T47D (cell line): ENCODE measurements around the gene CHST8.

Source experiments
- DNase-seq, 2 experiments: peaks; one replicate each; pipeline versions ENCODE4 v3.0.0 to v3.0.0-alpha.2; 2011 to 2012; ENCODE audit warnings: low read depth in 1 of 2, low spot score in 1 of 2
- JUND ChIP-seq: IDR thresholded peaks from 2 replicates; pipeline ENCODE4 v1.6.1; 2012; ENCODE audit warnings: low read depth
- in situ Hi-C: cut with HindIII; loops from 2 replicates; pipeline ENCODE4 v1.10.0; 2016; ENCODE audit warnings: low sequenced_read_pairs, low pct_unique_long_range_greater_than_20kb

CHST8 gene

DNA sequence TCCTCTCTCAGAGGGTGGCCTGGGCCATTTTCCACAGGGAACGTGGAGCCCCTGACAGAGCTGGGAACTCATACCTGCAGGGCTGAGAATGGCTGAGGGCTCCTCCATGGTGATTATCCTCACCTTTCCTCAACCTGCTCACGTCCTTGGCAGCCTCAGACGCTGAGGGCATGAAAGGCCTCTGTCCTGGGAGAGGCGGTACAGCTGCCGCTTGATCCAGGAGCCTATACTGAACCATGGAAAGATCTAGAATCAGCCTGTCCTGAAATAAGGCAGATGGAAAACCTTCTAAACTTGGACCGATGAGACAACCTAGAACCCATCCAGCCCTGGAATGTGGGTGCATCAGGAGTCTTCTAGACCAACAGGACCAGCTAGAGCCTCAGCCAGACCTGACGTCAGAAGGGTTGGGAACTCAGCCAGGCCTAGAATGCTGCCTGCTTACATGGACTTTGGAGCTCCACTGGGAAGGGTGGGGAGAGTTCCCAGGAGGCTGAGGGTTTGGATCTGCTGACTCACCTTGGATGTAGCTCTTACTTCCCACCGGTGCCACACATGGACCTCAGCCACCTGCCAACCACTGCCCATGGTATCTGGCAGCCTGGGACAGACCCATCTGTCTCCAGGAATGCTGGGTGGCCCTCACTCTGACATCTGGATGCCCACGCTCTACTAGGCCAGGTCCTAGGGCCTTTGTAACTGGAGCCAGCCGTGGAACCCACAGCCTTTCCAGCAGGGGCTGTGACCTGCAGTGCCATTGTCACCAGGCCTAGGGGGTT lies 182.5 kb downstream of the CHST8 start:
- in situ Hi-C loops = no loop called here
- TF ChIP-seq JUND = no peak
- peak in 1 of 2 experiments; percentile 41 for DNase-seq

DNA sequence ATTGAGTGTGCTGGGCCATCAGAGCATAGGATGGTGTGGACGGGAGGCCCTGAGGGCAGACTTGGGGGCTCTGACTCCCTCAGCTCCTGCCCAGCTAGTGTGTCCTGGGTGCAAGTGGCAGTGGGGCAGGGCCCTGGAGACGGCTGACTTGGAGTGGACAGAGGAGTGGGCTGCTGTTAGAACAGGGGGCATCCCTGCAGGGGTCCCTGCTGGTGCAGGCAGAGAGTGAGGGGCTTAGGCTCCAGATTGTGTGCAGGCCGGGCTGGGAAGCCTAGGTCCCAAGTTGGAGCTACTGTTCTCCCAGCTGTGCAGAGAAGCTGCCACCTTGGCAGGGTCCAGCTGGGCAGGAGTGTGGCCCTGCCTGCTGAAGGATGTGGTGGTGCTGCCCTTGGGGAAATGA lies 183.6 kb downstream of the CHST8 start:
- TF ChIP-seq JUND = no peak
- in situ Hi-C loops = no loop called here

DNA sequence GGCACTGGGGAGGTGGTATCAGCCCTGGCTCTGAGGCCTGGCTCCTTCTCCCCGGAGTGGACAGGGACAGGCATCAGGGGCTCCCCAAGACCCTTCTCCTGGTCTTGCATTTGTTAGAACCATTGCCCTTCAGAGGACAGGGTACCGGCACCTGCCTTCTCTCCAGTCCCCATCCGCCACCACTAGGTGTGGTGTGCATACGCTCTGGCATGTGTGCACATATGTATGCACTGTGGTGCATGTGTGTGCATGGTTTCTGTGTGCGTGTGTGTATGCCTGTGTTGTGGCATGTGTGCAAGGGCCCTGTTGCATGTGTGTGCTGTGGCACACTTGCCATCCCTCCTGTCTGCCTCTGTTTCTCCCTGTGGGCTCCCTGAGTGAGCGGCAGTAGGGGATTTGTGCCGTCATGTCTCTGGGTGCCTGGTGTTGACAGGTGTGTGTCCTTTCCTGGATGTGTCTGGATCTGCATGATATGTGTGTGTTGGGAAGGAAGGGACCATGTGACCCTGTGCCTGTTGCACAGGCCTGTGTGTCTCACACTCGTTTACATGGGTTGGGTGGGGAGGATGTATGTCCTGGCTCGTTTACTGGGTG lies 184.2 kb downstream of the CHST8 start:
- in situ Hi-C loops = no loop called here
- no peak for DNase-seq
- no peak for TF ChIP-seq JUND

More for the DNA sequence above, 183.6 kb downstream of the CHST8 start:
- DNase-seq = no peak

DNA sequence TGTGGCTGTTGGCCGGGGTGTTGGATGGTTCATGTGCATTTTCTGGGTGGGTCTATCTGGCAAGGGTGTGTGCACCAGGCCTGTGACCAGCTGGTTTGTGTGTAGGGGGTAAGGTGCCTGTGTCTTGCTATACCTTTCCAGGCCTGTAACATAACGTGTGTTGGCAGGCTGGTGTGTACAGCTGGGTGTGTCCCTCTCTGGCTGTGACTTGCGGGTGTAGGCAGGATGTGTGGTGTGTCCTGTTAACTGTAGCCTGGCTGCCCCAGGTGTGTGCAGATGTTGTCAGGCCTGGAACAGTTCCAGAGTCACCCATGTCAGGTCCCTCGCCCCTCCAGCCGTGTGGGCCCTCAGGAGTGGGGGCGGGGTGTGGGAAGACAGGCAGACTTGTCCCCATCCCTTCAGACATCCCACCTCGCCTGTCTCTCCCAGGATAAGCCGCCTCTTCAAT lies 184.7 kb downstream of the CHST8 start:
- no peak for TF ChIP-seq JUND
- no peak for DNase-seq
- in situ Hi-C loops = no loop called here

DNA sequence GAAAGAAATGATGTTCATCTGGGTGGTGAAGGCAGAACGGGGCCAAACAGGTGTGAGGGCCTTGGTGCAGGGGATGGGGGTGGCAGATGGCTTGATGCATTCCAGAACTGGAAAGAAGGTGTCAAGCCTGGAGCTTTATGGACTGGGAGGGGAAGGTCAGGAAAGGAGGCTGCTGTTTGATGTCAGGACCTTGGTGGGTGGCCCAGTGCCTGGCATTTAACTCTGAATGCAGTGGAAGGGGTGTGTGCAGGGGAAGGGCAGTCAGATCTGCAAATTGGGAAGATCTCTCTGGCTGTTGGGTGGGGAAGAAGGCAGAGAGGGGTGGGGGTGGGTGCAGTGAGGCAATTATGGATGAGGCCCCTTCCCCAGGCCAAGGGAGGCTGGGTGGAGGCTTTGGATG lies 186.6 kb downstream of the CHST8 start:
- TF ChIP-seq JUND = no peak
- no peak for DNase-seq

DNA sequence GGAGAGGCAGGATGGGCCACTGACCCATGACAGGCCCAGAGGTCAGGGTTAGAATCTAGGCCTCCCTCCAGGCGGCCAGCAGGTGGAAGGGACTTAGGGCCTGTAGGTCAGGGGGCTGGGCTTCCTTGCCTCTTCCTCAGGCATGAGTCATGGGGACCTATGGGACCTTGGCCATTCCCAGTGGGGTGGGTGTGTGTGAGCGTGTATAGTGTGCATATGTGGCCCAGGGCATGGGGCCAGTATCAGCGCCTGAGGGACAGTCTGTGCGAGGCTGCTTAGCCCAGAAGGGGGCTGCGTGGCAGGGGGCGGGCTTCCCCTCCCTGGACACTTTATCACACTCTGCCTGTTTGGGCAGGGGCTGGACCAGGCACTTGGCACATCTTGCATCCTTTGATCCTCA lies 188.2 kb downstream of the CHST8 start:
- TF ChIP-seq JUND = no peak
- in situ Hi-C loops = no loop called here
- DNase-seq = no peak

More for the DNA sequence above, 186.6 kb downstream of the CHST8 start:
- in situ Hi-C loops = no loop called here

DNA sequence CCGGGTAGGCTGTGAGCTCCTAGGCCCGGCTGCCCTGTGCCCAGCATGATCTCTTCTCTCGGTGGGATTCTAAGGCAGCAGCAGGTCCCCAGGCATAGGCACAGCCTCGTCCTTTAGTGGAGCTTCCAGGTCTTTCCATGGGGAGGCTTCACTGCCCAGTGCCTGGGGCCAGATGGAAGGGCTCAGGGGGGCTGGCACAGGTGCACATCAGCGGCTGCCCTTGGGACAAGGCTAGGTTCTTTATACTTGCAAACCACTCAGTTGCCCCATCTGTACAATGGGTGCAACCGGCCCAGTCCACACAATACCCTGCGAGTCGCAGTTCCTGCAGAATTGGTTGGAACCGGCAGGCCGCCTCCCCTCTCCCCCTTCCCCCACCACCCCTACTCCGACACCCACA lies 189.1 kb downstream of the CHST8 start:
- DNase-seq = no peak
- TF ChIP-seq JUND = no peak
- in situ Hi-C loops = no loop called here

DNA sequence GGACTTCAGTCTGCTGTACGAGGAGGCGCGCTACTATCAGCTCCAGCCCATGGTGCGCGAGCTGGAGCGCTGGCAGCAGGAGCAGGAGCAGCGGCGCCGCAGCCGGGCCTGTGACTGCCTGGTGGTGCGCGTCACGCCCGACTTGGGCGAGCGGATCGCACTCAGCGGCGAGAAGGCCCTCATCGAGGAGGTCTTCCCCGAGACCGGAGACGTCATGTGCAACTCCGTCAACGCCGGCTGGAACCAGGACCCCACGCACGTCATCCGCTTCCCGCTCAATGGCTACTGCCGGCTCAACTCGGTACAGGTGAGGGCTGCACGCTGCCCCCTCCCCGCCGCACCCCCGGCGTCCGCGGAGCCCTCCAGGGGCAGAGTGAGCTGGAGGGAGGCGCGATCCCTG lies 189.5 kb downstream of the CHST8 start:
- DNase-seq = no peak
- in situ Hi-C loops = no loop called here
- no peak for TF ChIP-seq JUND

DNA sequence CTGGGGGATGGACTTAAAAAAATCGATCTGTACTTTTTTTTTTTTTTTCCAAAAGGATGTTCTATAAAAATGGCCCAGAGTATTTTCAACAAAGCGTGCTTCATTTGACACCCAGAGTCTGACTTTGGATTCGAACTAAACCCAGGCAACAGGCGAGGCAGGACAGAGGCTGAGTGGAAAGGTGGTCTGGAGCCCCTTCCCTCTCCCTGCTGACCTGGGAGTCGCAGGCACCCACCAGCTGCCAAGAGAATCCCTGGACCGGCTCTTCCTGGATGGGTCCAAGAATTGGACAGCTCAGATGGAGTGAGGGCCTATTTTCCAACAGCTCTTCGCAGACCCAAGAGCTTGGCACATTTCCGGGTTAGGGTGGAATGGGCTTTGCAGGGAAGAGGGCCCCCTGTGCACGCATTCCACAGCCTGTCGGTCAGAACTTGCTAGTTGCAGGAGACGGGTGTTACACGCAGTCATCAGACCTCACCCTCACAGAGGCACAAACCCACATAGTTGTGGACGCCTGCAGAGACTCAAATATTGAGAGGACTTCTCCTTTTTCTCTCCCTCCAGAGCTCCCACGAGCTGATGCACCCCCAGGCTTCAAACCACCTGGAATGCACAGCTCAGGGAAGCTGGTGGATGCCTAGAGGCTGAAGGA lies 190.1 kb downstream of the CHST8 start:
- DNase-seq = no peak
- no peak for TF ChIP-seq JUND
- in situ Hi-C loops = no loop called here

DNA sequence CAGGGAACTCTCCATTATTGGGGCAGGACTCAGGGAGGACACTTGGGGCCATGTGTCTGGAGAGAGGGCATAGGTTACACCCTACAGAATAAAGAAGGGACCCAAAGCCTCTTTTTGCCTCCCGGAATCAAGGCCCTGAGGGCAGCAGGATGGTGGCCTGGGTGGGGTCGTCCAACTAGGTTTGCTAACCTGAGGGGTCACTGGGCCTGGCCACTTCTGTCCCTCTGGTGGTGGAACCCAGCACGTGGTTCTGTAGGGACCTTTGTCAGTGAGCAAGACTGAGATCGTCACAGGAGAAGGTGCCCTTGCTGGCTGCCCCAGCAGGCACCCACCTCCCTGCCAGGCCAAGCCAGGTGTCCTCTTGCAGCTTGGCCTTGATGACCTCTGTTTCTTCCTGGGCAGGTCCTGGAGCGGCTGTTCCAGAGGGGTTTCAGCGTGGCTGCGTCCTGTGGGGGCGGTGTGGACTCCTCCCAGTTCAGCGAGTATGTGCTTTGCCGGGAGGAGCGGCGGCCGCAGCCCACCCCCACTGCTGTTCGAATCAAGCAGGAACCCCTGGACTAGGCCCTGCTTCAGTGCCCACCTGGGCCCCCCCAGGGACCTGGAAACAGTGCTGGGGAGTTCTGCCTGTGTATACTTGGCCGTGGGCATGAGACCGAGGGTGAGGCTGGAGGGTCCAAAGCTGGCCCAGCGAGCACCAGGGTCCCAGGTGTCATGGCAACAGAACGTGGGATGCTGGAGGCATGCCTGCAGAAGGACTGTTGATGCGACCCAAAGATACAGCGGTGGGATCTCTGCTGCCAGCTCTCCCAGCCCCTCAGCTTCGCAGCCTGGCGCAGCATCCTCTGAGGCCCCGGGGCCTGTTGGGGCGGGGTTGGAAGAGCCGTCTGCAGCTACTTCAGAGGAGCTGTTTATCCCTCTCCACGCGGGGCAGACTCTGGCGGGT lies 190.9 kb downstream of the CHST8 start:
- in situ Hi-C loops = no loop called here
- no peak for TF ChIP-seq JUND

DNA sequence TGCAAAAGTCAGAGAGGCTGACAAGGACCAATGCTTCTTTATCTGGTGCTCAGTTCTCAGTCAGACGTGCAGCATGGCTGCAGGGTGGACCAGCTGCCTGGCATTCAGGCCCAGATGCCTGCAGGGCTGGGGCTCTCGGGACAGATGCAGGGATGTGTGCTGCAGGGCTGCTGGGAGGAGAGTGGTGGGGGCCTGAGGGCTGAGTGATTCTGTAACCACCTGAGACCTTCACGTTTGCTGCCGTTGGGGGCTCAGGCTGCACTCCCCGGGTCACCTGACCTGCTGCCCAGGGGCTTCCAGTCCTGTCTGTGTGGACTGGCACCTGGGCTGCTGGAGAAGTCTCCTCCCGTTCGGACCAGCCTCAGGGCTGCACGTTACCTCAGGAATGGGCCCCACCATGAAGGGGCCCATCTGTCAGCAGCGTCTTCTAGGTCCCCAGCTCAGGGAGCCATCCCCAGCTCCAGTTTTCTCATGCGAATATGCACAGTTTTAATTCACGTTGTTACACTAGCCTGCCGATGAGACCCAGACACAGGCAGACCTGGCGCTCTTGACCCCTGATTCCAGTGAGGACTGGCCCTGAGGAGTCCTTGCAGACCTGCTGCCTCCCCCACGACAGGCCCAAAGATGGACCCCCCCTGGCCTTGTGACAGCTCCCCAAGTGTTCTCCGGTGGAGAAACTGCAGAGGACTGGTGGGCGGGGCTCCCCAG lies 191.8 kb downstream of the CHST8 start:
- no peak for DNase-seq
- in situ Hi-C loops = no loop called here
- TF ChIP-seq JUND = no peak

More for the DNA sequence above, 190.9 kb downstream of the CHST8 start:
- no peak for DNase-seq
